HepG2 (cell line): ENCODE data around the gene DAB2IP. TPM values are rescaled to one million over a fixed set of nuclear protein-coding genes. Genes with fewer than 3 reads are reported as not detected.

Experiments used
- ETS1 ChIP-seq: sonication (generic); formaldehyde crosslinking; IDR thresholded peaks from 2 replicates; pipeline ENCODE4 v1.4.0; 2020; ENCODE audit warnings: missing genetic modification reagents
- FOXP1 ChIP-seq, 2 experiments: fragments of 450-650 bp in 1 of 2; IDR thresholded peaks; 2 replicates each; pipeline ENCODE4 v1.6.1; 2017 to 2018; ENCODE audit warnings: antibody characterized with exemption in 1 of 2
- GATAD2A ChIP-seq: IDR thresholded peaks from 2 replicates; pipeline ENCODE4 v1.6.1; 2016
- KLF11 ChIP-seq: IDR thresholded peaks from 2 replicates; pipeline ENCODE4 v1.6.1; 2016; ENCODE audit warnings: missing compliant biosample characterization
- MTA3 ChIP-seq: sonication (generic); formaldehyde crosslinking; IDR thresholded peaks from 2 replicates; pipeline ENCODE4 v1.4.0; 2020; ENCODE audit warnings: missing genetic modification reagents
- NFATC3 ChIP-seq: sonication (generic); formaldehyde crosslinking; IDR thresholded peaks from 2 replicates; pipeline ENCODE4 v1.5.1; 2020; ENCODE audit warnings: mild to moderate bottlenecking, missing genetic modification reagents
- RARA ChIP-seq: IDR thresholded peaks from 2 replicates; pipeline ENCODE4 v1.6.1; 2016; ENCODE audit warnings: missing genetic modification reagents, missing compliant biosample characterization
- SIX1 ChIP-seq: sonication (generic); formaldehyde crosslinking; IDR thresholded peaks from 2 replicates; pipeline ENCODE4 v1.4.0; 2020; ENCODE audit warnings: missing genetic modification reagents, borderline replicate concordance
- SMAD9 ChIP-seq: sonication (generic); formaldehyde crosslinking; IDR thresholded peaks from 2 replicates; pipeline ENCODE4 v1.5.1; 2020; ENCODE audit warnings: mild to moderate bottlenecking, missing genetic modification reagents
- TAF1 ChIP-seq: sonication (generic); formaldehyde crosslinking; IDR thresholded peaks from 2 replicates; pipeline ENCODE4 v1.4.0; 2020; ENCODE audit warnings: missing genetic modification reagents
- ZBTB49 ChIP-seq: sonication (generic); formaldehyde crosslinking; IDR thresholded peaks from 2 replicates; pipeline ENCODE4 v1.4.0; 2020; ENCODE audit warnings: missing genetic modification reagents, borderline replicate concordance
- ZNF235 ChIP-seq: sonication (generic); formaldehyde crosslinking; IDR thresholded peaks from 2 replicates; pipeline ENCODE4 v1.8.1; 2023; ENCODE audit warnings: mild to moderate bottlenecking, missing genetic modification reagents, borderline replicate concordance
- ZNF256 ChIP-seq: sonication (generic); formaldehyde crosslinking; conservative IDR thresholded peaks from 2 replicates; pipeline ENCODE4 v1.4.0; 2020; ENCODE audit warnings: missing genetic modification reagents
- ZNF331 ChIP-seq: sonication (generic); formaldehyde crosslinking; IDR thresholded peaks from 2 replicates; pipeline ENCODE4 v1.4.0; 2020; ENCODE audit warnings: missing genetic modification reagents
- ZNF432 ChIP-seq: sonication (generic); formaldehyde crosslinking; IDR thresholded peaks from 2 replicates; pipeline ENCODE4 v1.5.0; 2020; ENCODE audit warnings: missing genetic modification reagents, mild to moderate bottlenecking, borderline replicate concordance
- ZNF460 ChIP-seq: sonication (generic); formaldehyde crosslinking; IDR thresholded peaks from 2 replicates; pipeline ENCODE4 v1.5.1; 2020; ENCODE audit warnings: missing genetic modification reagents, mild to moderate bottlenecking, borderline replicate concordance
- ZNF629 ChIP-seq: sonication (generic); formaldehyde crosslinking; conservative IDR thresholded peaks from 2 replicates; pipeline ENCODE4 v1.5.0; 2020; ENCODE audit warnings: missing genetic modification reagents
- ZNF709 ChIP-seq: sonication (generic); formaldehyde crosslinking; IDR thresholded peaks from 2 replicates; pipeline ENCODE4 v1.5.0; 2020; ENCODE audit warnings: mild to moderate bottlenecking, missing genetic modification reagents
- ZNF75D ChIP-seq: sonication (generic); formaldehyde crosslinking; IDR thresholded peaks from 2 replicates; pipeline ENCODE4 v1.8.1; 2023; ENCODE audit warnings: missing genetic modification reagents, mild to moderate bottlenecking, borderline replicate concordance
- ZNF879 ChIP-seq: sonication (generic); formaldehyde crosslinking; IDR thresholded peaks from 2 replicates; pipeline ENCODE4 v1.8.1; 2023; ENCODE audit warnings: missing genetic modification reagents
- polyA plus RNA-seq, 8 experiments: library from polyadenylated mRNA; depleted of rRNA in 3 of 8; stranded (reverse) in 7 of 8; unstranded in 1 of 8; fragments of >200 nt; fragmentation: Illumina TruSeq in 4 of 8; extraction: Trizol in 4 of 8; gene quantifications; 2 replicates each; pipeline versions ENCODE4 v1.2.1 to v1.2.3, GENCODE V29; 2011 to 2016; ENCODE audit warnings: low read depth in 4 of 8, missing spikeins in 1 of 8, mixed read lengths in 1 of 8; ENCODE audit not compliant: insufficient read depth in 1 of 8
- total RNA-seq, 5 experiments: library from RNA; depleted of rRNA; stranded (reverse); fragments of >200 nt; fragmentation: Illumina TruSeq; extraction: Trizol; gene quantifications; 2 replicates each; pipeline ENCODE4 v1.2.3, GENCODE V29; 2016; ENCODE audit warnings: low read depth in 1 of 5
- TF ChIP-seq, protein P1 (sequence below): sonication (generic); formaldehyde crosslinking; IDR thresholded peaks from 2 replicates; pipeline ENCODE4 v1.4.0; 2020; ENCODE audit warnings: low read depth, mild to moderate bottlenecking, missing genetic modification reagents
- TF ChIP-seq, protein P2 (sequence below): sonication (generic); formaldehyde crosslinking; IDR thresholded peaks from 2 replicates; pipeline ENCODE4 v1.8.0; 2022; ENCODE audit warnings: mild to moderate bottlenecking, missing genetic modification reagents, moderate library complexity
- TF ChIP-seq, protein P3 (sequence below): sonication (generic); formaldehyde crosslinking; IDR thresholded peaks from 2 replicates; pipeline ENCODE4 v1.9.0; 2021; ENCODE audit warnings: missing genetic modification reagents, mild to moderate bottlenecking, borderline replicate concordance

Gene DAB2IP
- total and polyA plus RNA-seq, 2 of the 13 experiments (the other 11 are each of a cell fraction or from before 2014, with no cell fraction given): 25.3 to 37.9 TPM

- TF ChIP-seq ZNF629 (no peak), GATAD2A (0 out of 2 replicates have a peak, but pooled peaks have one; percentile 28), SMAD9 (CRISPR knock-in tag) (no peak), RARA (CRISPR knock-in tag) (peak; percentile 69), FOXP1 (IDR thresholded peaks at IDR 0.05) (no peak), FOXP1 (CRISPR knock-in tag; IDR thresholded peaks at IDR 0.05) (no peak), KLF11 (no peak), SIX1 (CRISPR knock-in tag) (no peak), ETS1 (no peak), ZNF460 (CRISPR knock-in tag) (no peak), ZNF256 (CRISPR knock-in tag) (no peak), ZNF879 (CRISPR knock-in tag) (no peak), MTA3 (CRISPR knock-in tag) (no peak), TAF1 (CRISPR knock-in tag) (peak; percentile 17; the same call in 1 of the 2 replicates), ZBTB49 (no peak), ZNF75D (no peak), NFATC3 (no peak), ZNF235 (CRISPR knock-in tag) (no peak), ZNF709 (no peak), ZNF432 (CRISPR knock-in tag) (no peak), ZNF331 (CRISPR knock-in tag) (peak; percentile 59; the same call in 1 of the 2 replicates)
- TF ChIP-seq, protein P1, sequence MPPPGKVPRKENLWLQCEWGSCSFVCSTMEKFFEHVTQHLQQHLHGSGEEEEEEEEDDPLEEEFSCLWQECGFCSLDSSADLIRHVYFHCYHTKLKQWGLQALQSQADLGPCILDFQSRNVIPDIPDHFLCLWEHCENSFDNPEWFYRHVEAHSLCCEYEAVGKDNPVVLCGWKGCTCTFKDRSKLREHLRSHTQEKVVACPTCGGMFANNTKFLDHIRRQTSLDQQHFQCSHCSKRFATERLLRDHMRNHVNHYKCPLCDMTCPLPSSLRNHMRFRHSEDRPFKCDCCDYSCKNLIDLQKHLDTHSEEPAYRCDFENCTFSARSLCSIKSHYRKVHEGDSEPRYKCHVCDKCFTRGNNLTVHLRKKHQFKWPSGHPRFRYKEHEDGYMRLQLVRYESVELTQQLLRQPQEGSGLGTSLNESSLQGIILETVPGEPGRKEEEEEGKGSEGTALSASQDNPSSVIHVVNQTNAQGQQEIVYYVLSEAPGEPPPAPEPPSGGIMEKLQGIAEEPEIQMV (CRISPR knock-in tag): no peak
- TF ChIP-seq, protein P2, sequence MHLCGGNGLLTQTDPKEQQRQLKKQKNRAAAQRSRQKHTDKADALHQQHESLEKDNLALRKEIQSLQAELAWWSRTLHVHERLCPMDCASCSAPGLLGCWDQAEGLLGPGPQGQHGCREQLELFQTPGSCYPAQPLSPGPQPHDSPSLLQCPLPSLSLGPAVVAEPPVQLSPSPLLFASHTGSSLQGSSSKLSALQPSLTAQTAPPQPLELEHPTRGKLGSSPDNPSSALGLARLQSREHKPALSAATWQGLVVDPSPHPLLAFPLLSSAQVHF: no peak
- TF ChIP-seq, protein P3, sequence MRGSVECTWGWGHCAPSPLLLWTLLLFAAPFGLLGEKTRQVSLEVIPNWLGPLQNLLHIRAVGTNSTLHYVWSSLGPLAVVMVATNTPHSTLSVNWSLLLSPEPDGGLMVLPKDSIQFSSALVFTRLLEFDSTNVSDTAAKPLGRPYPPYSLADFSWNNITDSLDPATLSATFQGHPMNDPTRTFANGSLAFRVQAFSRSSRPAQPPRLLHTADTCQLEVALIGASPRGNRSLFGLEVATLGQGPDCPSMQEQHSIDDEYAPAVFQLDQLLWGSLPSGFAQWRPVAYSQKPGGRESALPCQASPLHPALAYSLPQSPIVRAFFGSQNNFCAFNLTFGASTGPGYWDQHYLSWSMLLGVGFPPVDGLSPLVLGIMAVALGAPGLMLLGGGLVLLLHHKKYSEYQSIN: no peak
Measured at GRCh38 chr9:121604242-121604641, 47.2 kb upstream of the DAB2IP start (continued).
